GM12872 (cell line): ENCODE data around the gene MPZL1.

Experiments used
- CTCF ChIP-seq: IDR thresholded peaks from 3 replicates; pipeline ENCODE4 v1.5.1; 2011; ENCODE audit warnings: low read depth, mild to moderate bottlenecking, low read length, moderate library complexity; ENCODE audit not compliant: insufficient read depth

MPZL1 gene

DNA sequence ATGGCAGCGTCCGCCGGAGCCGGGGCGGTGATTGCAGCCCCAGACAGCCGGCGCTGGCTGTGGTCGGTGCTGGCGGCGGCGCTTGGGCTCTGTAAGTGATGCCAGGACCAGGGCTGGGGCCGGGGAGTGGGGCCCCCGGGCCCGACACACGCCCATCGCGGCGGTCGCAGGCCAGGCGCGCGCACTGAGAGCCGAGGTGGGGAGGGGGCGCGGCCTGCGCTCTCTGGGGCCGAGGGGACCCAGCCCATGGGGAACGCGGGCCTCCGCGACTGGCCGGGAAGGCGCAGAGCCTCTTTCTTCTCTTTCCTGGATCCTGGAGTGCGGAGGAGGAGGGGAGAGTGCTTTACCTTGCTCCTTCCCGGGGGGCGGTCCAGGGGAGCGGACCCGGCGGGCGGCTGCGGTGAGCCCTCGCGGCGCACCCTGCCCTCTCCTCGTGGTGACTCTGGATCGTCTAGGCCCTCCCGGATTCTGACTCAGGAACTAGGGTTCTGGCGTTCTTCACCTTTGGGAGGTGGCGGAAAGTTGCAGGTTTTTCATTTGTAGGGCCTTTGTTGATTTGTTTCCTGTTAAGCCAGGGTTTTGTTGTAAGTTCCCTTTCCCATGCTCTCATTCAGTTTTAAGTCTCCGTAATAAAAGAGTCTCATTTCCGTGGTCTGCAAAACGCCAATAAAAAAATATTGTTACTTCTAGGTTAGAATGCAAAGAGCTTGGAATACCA lies 529 bp downstream of the MPZL1 start:
- no peak for TF ChIP-seq CTCF

GRCh38 chr1:167722870-167723251 lies 1.1 kb downstream of the MPZL1 start:
- TF ChIP-seq CTCF, result no peak

- no peak for TF ChIP-seq CTCF
Measured at GRCh38 chr1:167723707-167724323, 2.0 kb downstream of the MPZL1 start.

DNA sequence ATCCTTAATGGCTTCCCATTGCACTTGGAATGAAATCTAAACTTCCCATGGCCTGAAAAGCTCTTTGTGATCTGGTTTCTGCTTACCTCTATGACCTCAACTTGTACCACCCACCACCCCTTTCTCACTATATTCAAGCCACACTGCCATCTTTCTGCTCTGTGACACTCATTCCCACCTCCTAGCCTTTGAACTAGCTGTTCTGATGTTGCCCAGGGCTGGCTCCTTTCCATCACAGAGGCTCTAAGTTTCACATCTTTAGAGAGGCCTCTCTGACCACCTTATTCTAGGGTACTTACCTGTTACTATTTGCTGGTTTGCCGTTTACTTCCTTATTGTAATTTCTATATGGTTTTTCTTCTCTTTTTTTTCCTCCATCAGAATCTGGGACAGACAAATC lies 4.2 kb downstream of the MPZL1 start:
- no peak for TF ChIP-seq CTCF

DNA sequence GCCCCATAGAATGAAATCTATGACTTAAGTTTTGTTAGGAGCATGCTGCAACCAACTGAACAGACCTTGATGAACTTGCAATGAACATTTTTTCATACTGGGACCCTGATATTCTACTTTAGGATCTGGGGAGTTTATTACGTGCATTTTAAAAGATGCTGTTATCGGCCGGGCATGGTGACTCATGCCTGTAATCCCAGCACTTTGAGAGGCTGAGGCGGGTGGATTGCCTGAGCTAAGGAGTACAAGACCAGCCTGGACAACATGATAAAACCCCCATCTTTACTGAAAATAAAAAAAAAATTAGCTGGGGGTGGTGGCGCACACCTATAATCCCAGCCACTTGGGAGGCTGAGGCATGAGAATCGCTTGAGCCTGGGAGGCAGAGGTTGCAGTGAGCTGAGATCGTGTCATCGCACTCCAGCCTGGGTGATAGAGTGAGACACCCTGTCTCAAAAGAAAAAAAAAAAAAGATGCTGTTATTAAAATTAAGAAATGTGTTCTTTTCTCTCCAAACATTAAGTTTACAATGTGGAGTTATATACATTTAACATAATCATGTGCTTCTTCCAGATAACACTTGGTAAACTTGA lies 7.1 kb downstream of the MPZL1 start:
- TF ChIP-seq CTCF, result no peak

DNA sequence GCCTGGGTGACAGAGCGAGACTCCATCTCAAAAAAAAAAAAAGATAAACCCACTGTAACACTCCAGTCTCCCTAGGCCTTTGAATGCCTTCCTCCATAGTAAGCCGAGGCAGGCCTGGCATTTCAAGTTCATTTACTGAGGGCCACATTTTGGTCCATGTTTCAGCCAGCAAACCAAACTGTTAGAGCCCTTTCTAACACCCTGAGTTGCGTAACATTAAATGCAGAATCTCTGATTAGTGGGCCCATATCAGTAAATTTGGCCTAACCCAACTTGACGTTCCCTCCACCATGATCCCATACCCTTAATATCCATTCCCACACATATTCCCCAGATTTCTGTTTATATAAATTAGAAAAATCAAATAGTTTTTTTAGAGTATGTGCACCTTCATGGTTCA lies 12.4 kb downstream of the MPZL1 start:
- TF ChIP-seq CTCF, result no peak

DNA sequence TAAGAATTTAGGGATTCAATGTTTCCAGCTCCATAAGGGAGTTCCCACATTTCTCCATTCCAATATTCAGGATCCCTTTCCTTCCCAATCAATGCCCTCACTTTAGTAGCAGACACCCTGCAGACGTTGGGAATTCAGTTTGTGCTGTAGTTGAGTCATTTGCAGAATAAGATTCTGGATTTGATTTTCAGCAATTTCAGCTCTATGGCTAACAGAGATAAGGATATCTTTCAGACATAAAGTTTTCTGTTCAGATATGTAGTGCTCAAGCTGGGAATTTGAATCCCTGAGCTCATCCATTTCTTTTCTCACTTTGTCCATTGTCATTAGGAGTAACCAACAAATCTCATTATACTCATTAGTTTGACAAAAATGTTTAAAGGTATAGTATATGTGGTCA lies 13.1 kb downstream of the MPZL1 start:
- TF ChIP-seq CTCF, result no peak
